Vagina (tissue), 2 donors: ENCODE data around the gene CCT6B. TPM values are rescaled to one million over a fixed set of nuclear protein-coding genes. Genes with fewer than 3 reads are reported as not detected.
"Not testable (repeated sequence)": the region's sequence is repeated elsewhere in the genome, so short reads cannot be mapped to it uniquely, and the experiment has no call there.

Source experiments
- DNase-seq, 2 donors: peaks; one replicate each; pipeline ENCODE4 v3.0.0-alpha.2; 2017; ENCODE audit errors: extremely low spot score in 2 of 2
- H3K27ac ChIP-seq: fragments of 200-600 bp; sonication (generic); one replicate; pipeline ENCODE4 v1.5.1; 2019
- H3K27me3 ChIP-seq: fragments of 200-600 bp; sonication (generic); one replicate; pipeline ENCODE4 v1.5.1; 2019
- H3K36me3 ChIP-seq, 2 donors: fragments of 200-600 bp; sonication (generic); one replicate each; pipeline ENCODE4 v1.5.1; 2017 to 2019
- H3K4me1 ChIP-seq: fragments of 200-600 bp; sonication (generic); one replicate; pipeline ENCODE4 v1.5.1; 2019
- H3K4me3 ChIP-seq, 2 donors: fragments of 200-600 bp; sonication (generic); 1 replicate in 1 of 2; 2 replicates in 1 of 2; pipeline ENCODE4 v1.5.1; 2016 to 2019
- H3K9me3 ChIP-seq: fragments of 200-600 bp; sonication (generic); one replicate; pipeline ENCODE4 v1.5.1; 2019
- POLR2A ChIP-seq, 2 donors: fragments of 450-650 bp; IDR thresholded peaks; one replicate each; pipeline ENCODE4 v1.6.1; 2017; ENCODE audit warnings: antibody characterized with exemption in 2 of 2, mild to moderate bottlenecking in 2 of 2, moderate library complexity in 2 of 2
- POLR2AphosphoS5 ChIP-seq, 2 donors: sonication (generic); formaldehyde crosslinking; IDR thresholded peaks; one replicate each; pipeline ENCODE4 v1.9.0; 2017; ENCODE audit warnings: antibody characterized with exemption in 2 of 2, mild to moderate bottlenecking in 2 of 2, low read depth in 1 of 2; ENCODE audit not compliant: insufficient read depth in 1 of 2
- intact Hi-C: fragments of 100-400 bp; cut with DNase I; formaldehyde crosslinking; loops from one replicate; pipeline ENCODE4 v1.15.1; 2023
- total RNA-seq: library from RNA; depleted of rRNA; stranded (reverse); fragments of >200 nt; gene quantifications from one replicate; pipeline ENCODE4 v1.2.3, GENCODE V29; 2016
- TF ChIP-seq, protein P1 (sequence below), 3 experiments: fragments of 450-650 bp in 2 of 3; fragments of 200-600 bp in 1 of 3; sonication (generic) in 1 of 3; IDR thresholded peaks; one replicate each; pipeline ENCODE4 v1.5.1; 2017 to 2019; ENCODE audit warnings: antibody characterized with exemption in 3 of 3, mild to moderate bottlenecking in 2 of 3, moderate library complexity in 2 of 3

The CCT6B gene
- total RNA-seq, 1 donor from 2014 or later = 1.7 TPM

DNA sequence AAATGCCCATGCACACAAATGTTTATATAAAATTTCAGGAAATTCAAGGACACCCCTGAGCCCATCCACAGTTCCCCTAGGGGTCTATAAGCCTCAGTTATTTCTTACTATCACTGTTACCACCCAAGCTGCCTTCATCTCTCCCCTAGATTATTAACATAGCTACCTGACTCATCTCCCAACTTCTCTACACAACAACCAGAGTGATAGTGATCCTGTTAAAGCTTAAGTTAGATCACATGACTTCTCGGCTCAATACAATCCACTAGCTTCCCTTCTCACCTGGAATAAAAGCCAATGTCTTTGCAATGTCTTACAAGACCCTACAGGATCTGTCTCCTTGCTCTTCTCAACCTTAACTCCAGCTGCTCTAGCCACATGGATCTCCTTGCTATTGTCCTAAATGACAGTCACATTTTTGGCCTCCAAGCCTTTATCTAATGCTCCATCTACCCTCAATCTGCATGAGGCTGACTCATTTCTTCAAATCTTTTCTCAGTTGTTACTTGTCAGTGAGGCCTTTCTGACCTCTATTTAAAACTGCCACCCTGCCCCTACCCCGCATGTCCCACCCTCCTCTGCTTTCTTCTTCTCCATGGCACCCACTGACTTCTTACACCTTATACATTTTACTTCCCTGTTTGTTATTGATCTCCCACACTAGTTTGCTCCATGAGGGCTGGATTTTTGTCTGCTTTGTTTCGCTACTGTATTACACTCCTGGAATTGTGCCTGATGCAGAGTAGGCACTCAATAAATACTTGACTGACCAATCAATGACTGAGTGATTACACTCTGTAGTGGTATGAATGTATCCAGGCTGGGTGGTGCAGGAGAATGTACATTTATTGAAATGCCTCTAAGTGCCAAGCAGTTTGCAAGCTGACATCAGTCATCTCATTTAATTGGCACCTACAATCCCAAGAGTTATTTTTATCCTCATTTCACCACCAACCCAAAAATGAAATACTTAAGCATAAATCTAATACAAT lies 13.8 kb upstream of the CCT6B start:
- Histone ChIP-seq H3K4me3 (no peak overlapping the region), H3K27me3 (no peaks in the 10 kb centered on the region), H3K36me3 (no peaks in the 10 kb centered on the region), H3K4me1 (peaks cover 9% of the 10 kb centered on the region), H3K9me3 (no peaks in the 10 kb centered on the region), H3K27ac (no peak overlapping the region)
- no peak for DNase-seq
- intact Hi-C loops = no loop called here
- no peak for TF ChIP-seq POLR2AphosphoS5 (IDR thresholded peaks at IDR 0.05; ENCODE audit: insufficient read depth in 1 of 2, low read depth in 1 of 2)
- TF ChIP-seq, protein P1, sequence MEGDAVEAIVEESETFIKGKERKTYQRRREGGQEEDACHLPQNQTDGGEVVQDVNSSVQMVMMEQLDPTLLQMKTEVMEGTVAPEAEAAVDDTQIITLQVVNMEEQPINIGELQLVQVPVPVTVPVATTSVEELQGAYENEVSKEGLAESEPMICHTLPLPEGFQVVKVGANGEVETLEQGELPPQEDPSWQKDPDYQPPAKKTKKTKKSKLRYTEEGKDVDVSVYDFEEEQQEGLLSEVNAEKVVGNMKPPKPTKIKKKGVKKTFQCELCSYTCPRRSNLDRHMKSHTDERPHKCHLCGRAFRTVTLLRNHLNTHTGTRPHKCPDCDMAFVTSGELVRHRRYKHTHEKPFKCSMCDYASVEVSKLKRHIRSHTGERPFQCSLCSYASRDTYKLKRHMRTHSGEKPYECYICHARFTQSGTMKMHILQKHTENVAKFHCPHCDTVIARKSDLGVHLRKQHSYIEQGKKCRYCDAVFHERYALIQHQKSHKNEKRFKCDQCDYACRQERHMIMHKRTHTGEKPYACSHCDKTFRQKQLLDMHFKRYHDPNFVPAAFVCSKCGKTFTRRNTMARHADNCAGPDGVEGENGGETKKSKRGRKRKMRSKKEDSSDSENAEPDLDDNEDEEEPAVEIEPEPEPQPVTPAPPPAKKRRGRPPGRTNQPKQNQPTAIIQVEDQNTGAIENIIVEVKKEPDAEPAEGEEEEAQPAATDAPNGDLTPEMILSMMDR (IDR thresholded peaks at IDR 0.05) = no peak
- TF ChIP-seq POLR2A (IDR thresholded peaks at IDR 0.05) = no peak

GRCh38 chr17:34974179-34974578 lies 12.9 kb upstream of the CCT6B start:
- no peak overlapping the region for H3K4me3 ChIP-seq
- DNase-seq = no peak
- intact Hi-C loops = no loop called here
- no peaks in the 10 kb centered on the region for H3K36me3 ChIP-seq
- H3K27ac ChIP-seq = no peak overlapping the region
- H3K4me1 ChIP-seq = peaks cover under 1% of the 10 kb centered on the region
- no peaks in the 10 kb centered on the region for H3K9me3 ChIP-seq
- no peak for TF ChIP-seq POLR2A (IDR thresholded peaks at IDR 0.05)
- H3K27me3 ChIP-seq = no peaks in the 10 kb centered on the region

GRCh38 chr17:34958438-34958837 lies 2.8 kb downstream of the CCT6B start:
- Histone ChIP-seq H3K36me3 (no peaks in the 10 kb centered on the region), H3K9me3 (no peaks in the 10 kb centered on the region), H3K27ac (no peak overlapping the region), H3K4me3 (no peak overlapping the region), H3K4me1 (peaks cover 19% of the 10 kb centered on the region), H3K27me3 (no peaks in the 10 kb centered on the region)
- intact Hi-C loops = no loop called here
- TF ChIP-seq, protein P1 (IDR thresholded peaks at IDR 0.05) = no peak
- TF ChIP-seq POLR2AphosphoS5 (IDR thresholded peaks at IDR 0.05; ENCODE audit: insufficient read depth in 1 of 2, low read depth in 1 of 2) = no peak
- TF ChIP-seq POLR2A (IDR thresholded peaks at IDR 0.05) = no peak
- no peak for DNase-seq

DNA sequence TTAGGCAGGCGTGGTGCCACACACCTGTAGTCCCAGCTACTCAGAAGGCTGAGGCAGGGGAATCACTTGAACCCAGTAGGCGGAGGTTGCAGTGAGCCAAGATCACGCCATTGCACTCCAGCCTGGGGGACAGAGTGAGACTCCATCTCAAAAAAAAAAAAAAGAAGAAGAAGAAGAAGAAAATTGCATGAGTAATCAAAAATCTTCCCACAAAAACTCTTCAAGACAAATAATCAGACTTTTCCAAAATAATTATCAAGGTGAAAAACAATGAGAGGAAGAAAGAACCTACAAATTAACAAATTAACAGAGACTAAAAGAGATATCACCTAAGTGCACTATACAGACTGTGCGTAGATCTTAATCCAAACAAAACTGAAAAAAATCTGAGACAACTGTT lies 10.5 kb downstream of the CCT6B start:
- DNase-seq, H3K27me3 ChIP-seq, H3K36me3 ChIP-seq, H3K27ac ChIP-seq, H3K9me3 ChIP-seq, intact Hi-C loops, H3K4me1 ChIP-seq, H3K4me3 ChIP-seq: not testable (repeated sequence)

GRCh38 chr17:34930283-34930682 lies 31.0 kb downstream of the CCT6B start:
- Histone ChIP-seq H3K36me3 (no peaks in the 10 kb centered on the region), H3K4me1 (no peaks in the 10 kb centered on the region), H3K27ac (no peak overlapping the region), H3K9me3 (no peaks in the 10 kb centered on the region), H3K27me3 (no peaks in the 10 kb centered on the region), H3K4me3 (no peak overlapping the region)
- DNase-seq = no peak
- intact Hi-C loops = no loop called here
- TF ChIP-seq, protein P1 (IDR thresholded peaks at IDR 0.05) = no peak
- TF ChIP-seq POLR2AphosphoS5 (IDR thresholded peaks at IDR 0.05; ENCODE audit: insufficient read depth in 1 of 2, low read depth in 1 of 2) (no peak), POLR2A (IDR thresholded peaks at IDR 0.05) (no peak)

DNA sequence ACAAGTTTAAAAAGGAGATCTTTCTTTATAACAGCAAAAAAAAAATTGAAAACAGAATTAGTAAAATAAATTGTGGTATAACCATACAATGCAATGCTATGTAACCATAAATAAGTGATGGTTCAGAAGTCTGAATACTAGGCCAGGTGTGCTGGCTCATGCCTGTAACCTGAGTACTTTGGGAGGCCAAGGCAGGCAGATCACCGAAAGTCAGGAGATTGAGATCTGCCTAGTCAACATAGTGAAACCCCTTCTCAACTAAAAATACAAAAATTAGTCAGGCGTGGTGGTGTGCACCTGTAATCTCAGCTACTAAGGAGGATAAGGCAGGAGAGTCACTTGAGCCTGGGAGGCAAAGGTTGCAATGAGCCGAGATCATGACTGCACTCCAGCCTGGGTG lies 34.6 kb downstream of the CCT6B start:
- Histone ChIP-seq H3K4me1 (no peaks in the 10 kb centered on the region), H3K27ac (no peak overlapping the region), H3K36me3 (no peaks in the 10 kb centered on the region), H3K4me3 (no peak overlapping the region), H3K9me3 (no peaks in the 10 kb centered on the region), H3K27me3 (no peaks in the 10 kb centered on the region)
- intact Hi-C loops = no loop called here
- no peak for DNase-seq
- TF ChIP-seq POLR2AphosphoS5 (IDR thresholded peaks at IDR 0.05; ENCODE audit: insufficient read depth in 1 of 2, low read depth in 1 of 2) (no peak), POLR2A (IDR thresholded peaks at IDR 0.05) (no peak)
- TF ChIP-seq, protein P1 (IDR thresholded peaks at IDR 0.05) = no peak
